Activated naive CD4-positive, alpha-beta T cell treated with Interleukin-2 at 50 U/mL for 16 hours (primary cell): ENCODE measurements around the gene ZNF197.
"Not testable (repeated sequence)": the region's sequence is repeated elsewhere in the genome, so short reads cannot be mapped to it uniquely, and the experiment has no call there.

Experiments used
- DNase-seq: peaks from one replicate; pipeline ENCODE4 v3.0.0-alpha.2; 2020

The ZNF197 gene

GRCh38 chr3:44666346-44666745 lies 41.5 kb downstream of the ZNF197 start:
- no peak for DNase-seq

- no peak for DNase-seq
Observed at GRCh38 chr3:44669760-44670159, 44.9 kb downstream of the ZNF197 start.

- DNase-seq = not testable (repeated sequence)
Observed at GRCh38 chr3:44673466-44673865, 48.6 kb downstream of the ZNF197 start.

GRCh38 chr3:44674211-44674610 lies 49.4 kb downstream of the ZNF197 start:
- no peak for DNase-seq

GRCh38 chr3:44678480-44679116 lies 53.8 kb downstream of the ZNF197 start:
- no peak for DNase-seq

- DNase-seq = no peak
Observed at GRCh38 chr3:44680921-44681455, 56.2 kb downstream of the ZNF197 start.

GRCh38 chr3:44682182-44682896 lies 57.5 kb downstream of the ZNF197 start:
- no peak for DNase-seq

GRCh38 chr3:44685128-44685800 lies 60.4 kb downstream of the ZNF197 start:
- DNase-seq = peak; percentile 30

GRCh38 chr3:44687898-44688297 lies 63.1 kb downstream of the ZNF197 start:
- DNase-seq = no peak
